Measurements from ENCODE around the gene AFAP1L1.
"Not testable (repeated sequence)": the region's sequence is repeated elsewhere in the genome, so short reads cannot be mapped to it uniquely, and the experiment has no call there.

The AFAP1L1 gene

DNA sequence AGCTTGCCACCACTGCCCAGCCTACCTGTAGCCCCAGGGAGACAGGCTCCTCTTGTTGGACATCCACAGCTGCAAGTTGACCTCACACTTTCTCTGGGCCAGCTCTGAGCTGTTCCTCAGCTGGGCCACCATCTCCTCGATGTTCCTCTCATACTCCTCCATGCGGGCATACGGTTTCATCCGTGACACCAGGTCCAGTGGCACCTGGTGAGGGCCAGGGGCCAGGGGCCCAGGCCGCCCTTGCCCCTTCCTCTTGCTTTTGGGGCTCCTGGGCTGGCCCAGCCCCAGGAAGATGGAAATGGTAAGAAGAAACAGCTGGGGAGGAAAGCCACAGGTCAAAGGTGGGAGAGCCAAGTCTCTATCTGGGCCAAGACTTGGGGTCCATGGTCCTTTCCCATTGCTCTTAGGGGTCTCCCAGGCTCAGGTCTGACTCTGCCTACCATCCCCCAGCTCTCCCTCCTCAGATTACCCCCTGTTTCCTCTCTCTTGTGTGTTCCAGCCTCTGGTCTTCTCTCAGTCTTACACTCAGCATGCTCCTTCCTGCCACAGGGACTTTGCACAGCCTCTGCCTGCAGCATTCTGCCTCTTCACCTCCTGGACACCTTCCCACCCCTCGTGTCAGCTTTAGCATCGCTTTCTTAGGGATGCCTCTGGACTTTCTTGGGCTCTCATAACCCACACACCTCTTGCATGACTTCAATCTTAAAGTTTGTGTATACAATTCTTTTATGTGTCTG, 105.2 kb downstream of the AFAP1L1 start:
- no peak for DNase-seq

DNA sequence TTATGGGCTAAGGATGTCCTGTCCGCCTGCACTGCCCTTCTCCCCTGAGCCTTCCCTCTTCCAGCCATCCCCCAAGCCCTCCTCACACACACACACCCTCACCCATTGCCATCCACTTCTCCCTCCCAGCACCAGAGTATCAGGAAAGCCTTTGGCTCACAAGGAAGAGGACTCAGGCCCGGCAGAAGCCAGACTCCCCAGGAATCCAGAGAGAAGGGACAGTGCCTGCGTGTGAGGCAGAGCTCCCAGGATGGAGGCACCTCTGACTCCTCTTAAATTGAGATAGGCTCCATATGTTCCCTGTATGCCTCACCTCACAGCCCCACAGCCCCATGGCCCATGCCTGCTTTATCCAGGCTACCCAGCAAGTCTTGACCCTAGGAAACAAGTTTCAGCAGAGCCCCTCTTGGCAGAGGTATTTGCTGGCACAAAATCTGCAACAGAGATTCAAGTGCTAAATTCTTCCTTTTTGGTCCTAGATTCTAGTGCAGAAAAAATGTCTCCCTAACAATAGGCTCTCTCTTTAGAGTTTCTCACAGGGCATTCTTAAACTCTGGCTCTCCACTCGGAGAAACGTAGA, 106.7 kb downstream of the AFAP1L1 start:
- no peak for DNase-seq

- DNase-seq = no peak
These were observed 107.6 kb downstream of the AFAP1L1 start, which contains the start of gene IL17B for GRCh38 chr5:149379177-149379761. IL17B (minus strand) TSS chr5:149379292; CDS start chr5:149379225, 67 bp downstream.

DNA sequence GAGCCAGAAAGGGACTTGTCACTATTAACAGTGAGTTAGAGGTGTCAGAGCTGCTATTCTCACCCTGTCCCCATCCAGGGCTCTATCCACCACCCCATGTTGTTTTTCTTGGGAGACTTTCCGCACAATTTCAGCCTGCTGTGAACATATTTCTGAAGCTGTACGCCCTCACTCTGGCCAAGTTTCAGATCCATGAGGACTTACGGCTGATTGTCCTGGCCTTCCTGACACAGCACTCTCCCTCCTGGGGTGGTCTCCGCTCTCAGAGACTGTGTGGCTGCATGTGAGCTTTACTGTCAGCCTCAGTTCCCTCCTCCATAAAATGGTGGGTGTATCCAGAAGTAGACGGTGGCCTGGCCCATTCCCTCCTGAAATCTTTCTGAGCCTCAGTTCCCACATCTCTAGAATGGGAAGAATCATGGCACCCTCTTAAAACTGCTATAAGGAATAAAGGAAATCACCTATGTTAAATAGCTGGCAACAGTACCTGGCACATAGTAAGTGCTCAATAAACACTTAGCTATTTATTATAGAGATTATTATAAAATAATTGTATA, 108.2 kb downstream of the AFAP1L1 start:
- DNase-seq = no peak

DNA sequence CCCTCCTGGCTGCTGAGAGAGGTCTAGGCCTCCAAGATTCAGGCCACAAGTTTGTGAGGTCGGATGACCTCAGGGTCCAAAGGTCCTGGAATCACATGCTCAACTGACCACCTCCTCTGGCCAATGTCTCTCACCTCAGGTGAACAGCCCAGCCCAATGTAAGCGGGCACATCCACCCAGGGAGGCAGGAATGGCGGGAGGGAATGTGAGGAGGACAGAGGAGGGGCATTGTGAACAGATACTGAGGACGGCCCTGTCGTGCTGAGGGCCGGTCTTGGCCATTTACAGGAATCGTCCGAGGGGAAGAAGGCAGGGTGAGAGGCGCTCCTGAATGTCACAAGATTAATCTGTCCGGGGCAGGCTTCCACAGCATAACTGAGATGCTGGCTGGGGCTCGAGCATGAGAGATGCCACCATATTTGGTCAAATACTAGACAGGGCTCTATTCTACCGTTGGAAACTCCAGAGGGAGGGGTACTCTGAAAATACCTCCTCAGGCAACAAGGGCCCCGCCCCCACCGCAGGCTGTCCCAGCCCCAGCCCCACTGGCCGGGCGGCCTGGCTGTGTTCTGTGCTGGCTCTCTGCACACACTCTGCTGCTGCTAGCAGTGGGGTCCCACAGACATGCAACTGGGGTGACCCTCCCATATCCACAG, 108.9 kb downstream of the AFAP1L1 start:
- no peak for DNase-seq

DNA sequence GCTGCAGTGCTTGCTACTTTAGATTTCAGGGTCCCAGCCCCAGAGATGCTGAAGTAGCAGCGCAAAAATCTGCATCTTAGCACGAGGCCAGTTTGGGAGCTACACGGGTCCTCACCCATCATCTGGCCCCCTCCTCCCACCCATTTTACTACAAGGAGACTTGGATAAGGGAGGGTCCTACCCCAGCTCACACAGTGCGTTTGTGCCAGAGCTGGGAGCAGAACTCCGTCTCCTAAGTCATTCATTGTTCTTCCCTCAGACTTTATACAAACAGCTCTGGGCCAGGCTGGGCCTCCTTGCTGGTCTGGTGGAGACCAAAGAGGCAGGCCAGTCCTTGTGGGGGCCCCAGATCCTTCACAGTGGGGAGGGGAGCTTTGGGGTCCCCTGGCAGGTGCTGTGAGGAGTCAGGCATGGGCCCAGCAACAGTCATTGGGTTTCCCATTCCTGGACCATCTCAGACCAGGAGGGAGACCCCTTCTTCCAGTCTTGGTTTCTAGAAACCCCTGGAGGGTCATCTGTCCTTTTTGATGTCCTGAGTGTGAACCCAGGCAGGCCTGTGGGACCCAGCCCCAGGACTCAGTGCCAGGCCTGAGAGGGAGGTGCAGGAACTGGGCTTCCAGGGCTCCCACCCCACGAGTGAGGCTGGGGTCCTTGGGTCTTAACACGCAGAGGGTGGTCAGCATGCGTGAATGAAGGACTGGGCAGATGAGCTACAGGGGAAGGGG, 109.8 kb downstream of the AFAP1L1 start:
- DNase-seq = no peak

DNA sequence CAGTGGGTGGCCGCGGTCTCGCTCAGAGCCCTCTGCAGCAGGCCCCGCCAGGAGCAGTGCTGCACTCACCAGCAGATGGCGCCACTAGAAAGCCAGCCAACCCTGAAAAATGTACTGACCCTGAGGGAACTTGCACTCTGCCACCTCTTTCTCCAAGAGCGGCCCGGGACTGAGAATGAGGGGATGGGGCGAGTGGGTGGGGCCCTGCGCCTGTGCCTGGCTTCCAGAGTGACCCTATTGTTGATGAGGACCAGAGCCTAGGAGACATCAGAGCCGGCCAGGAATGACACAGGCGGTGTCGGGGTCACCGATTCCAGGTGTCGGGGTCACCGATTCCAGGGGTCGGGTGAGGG, 110.3 kb downstream of the AFAP1L1 start:
- DNase-seq = peak; percentile 77

- DNase-seq = no peak
These were observed 111.0 kb downstream of the AFAP1L1 start for GRCh38 chr5:149382517-149383220.

- no peak for DNase-seq
These were observed 111.7 kb downstream of the AFAP1L1 start for GRCh38 chr5:149383399-149383798.

- no peak for DNase-seq
These were observed 114.5 kb downstream of the AFAP1L1 start for GRCh38 chr5:149386166-149386565.

GRCh38 chr5:149387081-149387631, 115.5 kb downstream of the AFAP1L1 start:
- DNase-seq = no peak

DNA sequence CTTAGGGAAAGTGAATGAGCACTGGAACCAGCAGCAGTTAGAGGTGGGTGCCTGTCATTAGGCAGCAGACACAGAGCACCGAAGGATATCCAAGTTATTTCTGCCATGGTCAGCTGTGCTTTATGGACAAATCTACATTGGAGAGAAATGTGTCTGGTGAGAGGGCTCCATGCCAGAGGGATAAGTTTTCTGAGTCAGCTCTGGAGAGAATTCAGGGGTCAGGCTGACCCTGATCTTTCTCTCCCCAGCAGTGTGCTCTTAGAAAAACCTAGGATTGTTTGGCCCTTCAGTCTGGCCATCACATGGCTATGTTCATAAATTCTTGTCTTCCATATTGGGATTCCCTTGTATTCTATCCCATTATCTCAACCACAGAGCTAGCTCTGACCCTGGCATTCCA, 116.3 kb downstream of the AFAP1L1 start:
- DNase-seq = no peak

DNA sequence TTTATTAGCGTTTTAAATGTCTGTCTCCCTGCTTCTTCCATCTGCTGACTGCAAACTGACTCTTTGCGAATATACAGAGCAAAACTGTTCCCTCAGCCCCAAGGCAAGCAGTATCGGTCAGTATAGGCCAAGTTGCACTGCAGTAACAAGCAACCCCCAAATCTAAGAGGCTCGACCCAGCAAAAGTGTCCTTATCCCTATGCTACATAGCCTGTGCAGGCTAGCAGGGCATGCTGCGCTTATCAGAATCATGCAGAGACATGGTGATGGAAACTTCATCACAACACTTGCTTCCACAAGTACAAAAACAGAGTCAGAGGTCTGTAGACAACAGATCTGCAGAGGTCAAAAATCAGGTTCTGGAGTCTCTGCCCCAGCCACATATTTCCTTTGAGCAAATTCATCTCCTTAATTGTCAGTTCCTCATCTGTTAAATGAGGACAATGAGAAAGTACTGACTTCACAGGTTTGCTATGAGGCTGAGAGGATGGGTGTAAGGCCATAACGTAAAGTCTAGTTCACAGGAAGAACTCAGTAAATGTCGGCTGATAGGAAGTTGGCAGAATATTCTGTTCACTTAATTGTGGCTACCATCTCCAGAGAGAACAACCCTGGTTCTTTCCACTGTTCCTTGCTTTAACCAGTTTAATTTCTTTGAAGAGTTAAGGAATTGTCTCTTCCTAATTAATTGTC, 117.0 kb downstream of the AFAP1L1 start:
- DNase-seq = no peak

GRCh38 chr5:149389552-149390495, 118.2 kb downstream of the AFAP1L1 start:
- no peak for DNase-seq

DNA sequence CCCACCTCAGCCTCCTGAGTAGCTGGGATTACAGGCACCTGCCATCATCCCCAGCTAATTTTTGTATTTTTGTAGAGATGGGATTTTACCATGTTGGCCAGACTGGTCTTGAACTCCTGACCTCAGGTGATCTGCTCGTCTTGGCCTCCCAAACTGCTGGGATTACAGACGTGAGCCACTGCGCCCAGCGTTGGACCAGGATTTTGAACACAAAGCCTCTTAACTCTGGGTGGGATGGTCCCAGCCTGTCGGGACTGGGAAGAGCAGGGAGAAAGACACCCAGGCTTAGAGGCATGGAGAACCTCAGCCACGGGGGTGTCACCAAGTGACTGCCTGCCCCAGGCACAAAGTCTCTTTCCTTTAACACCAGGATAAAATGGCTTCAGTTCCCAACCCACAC, 119.4 kb downstream of the AFAP1L1 start:
- DNase-seq = not testable (repeated sequence)

Data from stimulated activated CD4-positive, alpha-beta T cell treated with anti-CD3 and anti-CD28 coated beads, Interleukin-4, amount 100 ng/mL, for 1 hour (primary cell).